ENCODE measurements around the gene BCLAF1.

GRCh38 chr6:136289327-136289578 is 393 bp downstream of the BCLAF1 start:
- TF ChIP-seq, protein P1, sequence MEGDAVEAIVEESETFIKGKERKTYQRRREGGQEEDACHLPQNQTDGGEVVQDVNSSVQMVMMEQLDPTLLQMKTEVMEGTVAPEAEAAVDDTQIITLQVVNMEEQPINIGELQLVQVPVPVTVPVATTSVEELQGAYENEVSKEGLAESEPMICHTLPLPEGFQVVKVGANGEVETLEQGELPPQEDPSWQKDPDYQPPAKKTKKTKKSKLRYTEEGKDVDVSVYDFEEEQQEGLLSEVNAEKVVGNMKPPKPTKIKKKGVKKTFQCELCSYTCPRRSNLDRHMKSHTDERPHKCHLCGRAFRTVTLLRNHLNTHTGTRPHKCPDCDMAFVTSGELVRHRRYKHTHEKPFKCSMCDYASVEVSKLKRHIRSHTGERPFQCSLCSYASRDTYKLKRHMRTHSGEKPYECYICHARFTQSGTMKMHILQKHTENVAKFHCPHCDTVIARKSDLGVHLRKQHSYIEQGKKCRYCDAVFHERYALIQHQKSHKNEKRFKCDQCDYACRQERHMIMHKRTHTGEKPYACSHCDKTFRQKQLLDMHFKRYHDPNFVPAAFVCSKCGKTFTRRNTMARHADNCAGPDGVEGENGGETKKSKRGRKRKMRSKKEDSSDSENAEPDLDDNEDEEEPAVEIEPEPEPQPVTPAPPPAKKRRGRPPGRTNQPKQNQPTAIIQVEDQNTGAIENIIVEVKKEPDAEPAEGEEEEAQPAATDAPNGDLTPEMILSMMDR (IDR thresholded peaks at IDR 0.05) = peak in 1 of 3 donors; percentile 7
- TF ChIP-seq POLR2A (IDR thresholded peaks at IDR 0.05) = no peak

Measured in breast epithelium (tissue), 3 donors.